ENCODE results near the gene KDM2B. TPM values are rescaled to one million over a fixed set of nuclear protein-coding genes. Genes with fewer than 3 reads are reported as not detected.

Gene KDM2B
- total and polyA plus RNA-seq, 2 of the 8 experiments (the other 6 are each of a cell fraction or from before 2014, with no cell fraction given) = 111 to 162 TPM

- no peak for TF ChIP-seq ATF2 (IDR thresholded peaks at IDR 0.05; ENCODE audit: low read length)
- no peak for TF ChIP-seq HDAC2 (IDR thresholded peaks at IDR 0.05; ENCODE audit: borderline replicate concordance in 1 of 2, low read depth in 2 of 2, low read length in 2 of 2)
- TF ChIP-seq SP2 (IDR thresholded peaks at IDR 0.05; ENCODE audit: low read length) = no peak
- TF ChIP-seq TAF1 (IDR thresholded peaks at IDR 0.05; ENCODE audit: low read depth, low read length) = no peak
Measured at GRCh38 chr12:121391619-121392324, 189.1 kb downstream of the KDM2B start (continued).
